ENCODE data around the gene MYO5A.
"Not testable (repeated sequence)": the region's sequence is repeated elsewhere in the genome, so short reads cannot be mapped to it uniquely, and the experiment has no call there.

MYO5A gene

GRCh38 chr15:52493968-52494367 lies 34.7 kb downstream of the MYO5A start:
- Histone ChIP-seq H3K27me3 (ENCODE audit: low read length) (no peaks in the 10 kb centered on the region), H3K4me3 (ENCODE audit: insufficient read depth, low read length, poor library complexity, severe bottlenecking) (no peak overlapping the region), H3F3A (ENCODE audit: insufficient read depth) (0 out of 2 replicates have a peak, but pooled peaks cover 9% of the 10 kb centered on the region), H4K20me1 (ENCODE audit: low read depth, low read length) (no peaks in the 10 kb centered on the region), H3K9ac (ENCODE audit: low read length) (no peak overlapping the region), H3K9me3 (ENCODE audit: insufficient read depth, low read length) (no peaks in the 10 kb centered on the region), H3K27ac (ENCODE audit: low read depth, low read length) (no peak overlapping the region), H3K36me3 (ENCODE audit: low read length) (no peaks in the 10 kb centered on the region), H3K9me2 (replicated peaks; ENCODE audit: insufficient read depth, low read length) (no peaks in the 10 kb centered on the region), H2AFZ (ENCODE audit: low read depth, low read length, severe bottlenecking) (no peak overlapping the region), H3K4me2 (ENCODE audit: low read depth, low read length, poor library complexity, severe bottlenecking) (no peak overlapping the region), H3K79me2 (ENCODE audit: insufficient read depth, low read length) (no peaks in the 10 kb centered on the region)
- no peak for TF ChIP-seq EZH2phosphoT487 (conservative IDR thresholded peaks at IDR 0.05; ENCODE audit: low read length)
- TF ChIP-seq CTCF (IDR thresholded peaks at IDR 0.05; ENCODE audit: insufficient read depth, low read length, poor library complexity, severe bottlenecking): no peak

- Histone ChIP-seq H2AFZ (ENCODE audit: low read depth, low read length, severe bottlenecking) (no peak overlapping the region), H3K27me3 (ENCODE audit: low read length) (no peaks in the 10 kb centered on the region), H3K9ac (ENCODE audit: low read length) (no peak overlapping the region), H3K9me2 (replicated peaks; ENCODE audit: insufficient read depth, low read length) (no peaks in the 10 kb centered on the region), H3K9me3 (ENCODE audit: insufficient read depth, low read length) (no peaks in the 10 kb centered on the region), H3K4me2 (ENCODE audit: low read depth, low read length, poor library complexity, severe bottlenecking) (no peak overlapping the region), H3K27ac (ENCODE audit: low read depth, low read length) (no peak overlapping the region), H3K79me2 (ENCODE audit: insufficient read depth, low read length) (no peaks in the 10 kb centered on the region), H3K4me3 (ENCODE audit: insufficient read depth, low read length, poor library complexity, severe bottlenecking) (no peak overlapping the region), H3K36me3 (ENCODE audit: low read length) (no peaks in the 10 kb centered on the region), H4K20me1 (ENCODE audit: low read depth, low read length) (no peaks in the 10 kb centered on the region), H3F3A (ENCODE audit: insufficient read depth) (0 out of 2 replicates have a peak, but pooled peaks cover 2% of the 10 kb centered on the region)
- TF ChIP-seq EZH2phosphoT487 (conservative IDR thresholded peaks at IDR 0.05; ENCODE audit: low read length): no peak
- TF ChIP-seq CTCF (IDR thresholded peaks at IDR 0.05; ENCODE audit: insufficient read depth, low read length, poor library complexity, severe bottlenecking): no peak
Observed at GRCh38 chr15:52492132-52492531, 36.5 kb downstream of the MYO5A start.

GRCh38 chr15:52491472-52491871 lies 37.2 kb downstream of the MYO5A start:
- Histone ChIP-seq H3F3A (ENCODE audit: insufficient read depth) (no peaks in the 10 kb centered on the region), H3K4me3 (ENCODE audit: insufficient read depth, low read length, poor library complexity, severe bottlenecking) (no peak overlapping the region), H3K9me3 (ENCODE audit: insufficient read depth, low read length) (no peaks in the 10 kb centered on the region), H3K36me3 (ENCODE audit: low read length) (no peaks in the 10 kb centered on the region), H4K20me1 (ENCODE audit: low read depth, low read length) (no peaks in the 10 kb centered on the region), H3K9ac (ENCODE audit: low read length) (no peak overlapping the region), H3K79me2 (ENCODE audit: insufficient read depth, low read length) (no peaks in the 10 kb centered on the region), H3K27ac (ENCODE audit: low read depth, low read length) (no peak overlapping the region), H3K27me3 (ENCODE audit: low read length) (no peaks in the 10 kb centered on the region), H3K4me2 (ENCODE audit: low read depth, low read length, poor library complexity, severe bottlenecking) (no peak overlapping the region), H3K9me2 (replicated peaks; ENCODE audit: insufficient read depth, low read length) (no peaks in the 10 kb centered on the region), H2AFZ (ENCODE audit: low read depth, low read length, severe bottlenecking) (no peak overlapping the region)
- no peak for TF ChIP-seq CTCF (IDR thresholded peaks at IDR 0.05; ENCODE audit: insufficient read depth, low read length, poor library complexity, severe bottlenecking)
- TF ChIP-seq EZH2phosphoT487 (conservative IDR thresholded peaks at IDR 0.05; ENCODE audit: low read length): no peak

GRCh38 chr15:52489430-52489829 lies 39.2 kb downstream of the MYO5A start:
- not testable (repeated sequence) for H3F3A ChIP-seq (ENCODE audit: insufficient read depth); H3K27ac ChIP-seq (ENCODE audit: low read depth, low read length); H3K9me3 ChIP-seq (ENCODE audit: insufficient read depth, low read length); H3K27me3 ChIP-seq (ENCODE audit: low read length); H3K9ac ChIP-seq (ENCODE audit: low read length); H3K4me2 ChIP-seq (ENCODE audit: low read depth, low read length, poor library complexity, severe bottlenecking); H3K79me2 ChIP-seq (ENCODE audit: insufficient read depth, low read length); H3K9me2 ChIP-seq (replicated peaks; ENCODE audit: insufficient read depth, low read length); H3K36me3 ChIP-seq (ENCODE audit: low read length); H2AFZ ChIP-seq (ENCODE audit: low read depth, low read length, severe bottlenecking); H3K4me3 ChIP-seq (ENCODE audit: insufficient read depth, low read length, poor library complexity, severe bottlenecking); H4K20me1 ChIP-seq (ENCODE audit: low read depth, low read length)

All from SU-DHL-6 (cell line).